Skeletal muscle cell (primary cell): ENCODE measurements around the gene NAA80.
"Not testable (repeated sequence)": the region's sequence is repeated elsewhere in the genome, so short reads cannot be mapped to it uniquely, and the experiment has no call there.

Experiments
- DNase-seq: peaks from one replicate; pipeline ENCODE4 v3.0.0-alpha.2; 2010; ENCODE audit warnings: low read depth
- H3K4me3 ChIP-seq: 2 replicates; pipeline ENCODE4 v1.5.1; 2011; ENCODE audit warnings: low read depth, mild to moderate bottlenecking, control low read depth, low read length, moderate library complexity

NAA80 gene

DNA sequence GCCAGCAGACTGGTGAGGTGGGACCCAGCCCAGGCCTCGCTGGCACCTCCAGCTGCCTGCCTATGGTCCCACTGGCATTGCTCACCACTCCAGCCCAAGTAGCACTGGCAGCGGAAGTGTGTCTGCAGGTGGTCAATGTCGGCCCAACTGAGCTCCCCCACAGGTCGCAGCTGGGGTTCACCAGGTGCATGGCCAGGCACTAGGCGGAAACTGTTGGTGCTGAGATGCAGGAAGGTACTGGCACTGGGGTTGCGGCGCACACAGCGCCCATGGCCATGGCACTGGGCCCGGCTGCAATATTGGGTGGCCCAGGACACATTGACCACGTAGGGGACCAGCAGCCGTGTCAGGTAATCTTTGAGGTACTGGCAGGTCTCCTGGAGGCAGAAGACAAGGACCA, 19.0 kb upstream of the NAA80 start:
- no peak overlapping the region for H3K4me3 ChIP-seq
- DNase-seq, result no peak

DNA sequence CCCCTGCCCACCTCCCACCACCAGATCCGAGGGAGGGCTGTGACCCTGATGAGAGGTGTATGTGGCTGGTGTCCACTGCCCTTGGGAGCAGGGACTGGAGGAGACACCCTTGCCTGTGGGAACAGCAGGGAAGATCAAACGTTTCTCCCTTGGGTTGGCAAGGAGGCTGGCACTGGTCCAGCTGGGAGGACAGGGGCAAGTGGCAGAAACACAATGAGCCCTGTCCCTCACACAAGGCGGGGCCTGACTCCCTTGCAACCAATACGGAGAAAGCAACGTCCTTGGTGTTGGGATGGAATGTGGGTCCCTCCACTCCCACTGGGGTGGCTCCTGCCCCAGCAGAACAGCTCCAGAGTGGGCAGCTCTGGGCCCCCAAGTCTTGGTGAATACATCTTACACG, 18.1 kb upstream of the NAA80 start:
- no peak for DNase-seq
- no peak overlapping the region for H3K4me3 ChIP-seq

DNA sequence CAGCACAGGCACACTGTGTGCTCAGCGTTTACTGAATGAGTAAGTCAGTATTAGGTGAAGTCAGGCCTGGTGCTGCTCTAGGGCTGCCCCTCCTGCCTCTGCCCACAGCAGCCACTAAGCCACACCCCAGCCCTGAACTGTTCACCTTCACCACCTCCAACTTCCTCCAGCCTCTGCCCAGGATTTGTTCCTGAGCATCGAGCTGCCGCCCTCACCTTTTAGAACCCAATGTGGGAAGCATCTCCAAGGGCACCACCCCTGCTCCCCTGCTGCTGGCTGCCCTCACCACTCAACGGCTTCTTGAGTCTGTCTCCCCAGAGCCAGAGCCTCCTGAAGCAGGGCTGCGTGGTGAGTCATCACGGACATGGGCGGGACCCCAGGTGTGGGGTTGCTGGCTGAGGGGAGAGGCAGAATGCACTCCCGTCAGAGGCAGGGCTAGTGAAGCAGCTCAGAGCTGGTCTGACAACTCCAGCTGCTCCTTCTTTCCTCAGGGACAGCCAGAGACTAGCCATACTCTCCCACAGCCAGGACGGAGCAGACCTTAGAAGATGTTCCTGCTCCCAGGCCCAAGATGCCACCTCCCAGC, 17.5 kb upstream of the NAA80 start:
- H3K4me3 ChIP-seq, result no peak overlapping the region
- no peak for DNase-seq

DNA sequence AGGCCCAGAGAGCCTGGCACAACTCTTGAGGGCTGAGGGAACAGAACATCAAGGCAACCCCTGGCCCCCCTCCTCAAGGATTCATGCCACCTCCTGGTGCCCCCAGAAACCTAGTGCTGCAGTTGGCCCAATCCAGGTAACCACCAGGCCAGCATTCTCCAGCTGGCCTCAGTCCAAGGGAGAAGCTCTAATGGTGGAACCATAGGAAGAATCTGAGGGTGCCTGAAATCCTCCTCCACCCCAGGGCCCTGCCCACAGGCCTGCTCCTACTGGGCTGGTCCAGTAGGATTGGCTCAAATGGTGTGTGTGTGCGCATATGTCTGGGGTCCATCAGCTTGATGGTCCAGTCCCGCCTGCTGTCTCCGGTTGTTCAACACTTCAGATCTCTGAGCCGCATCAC, 15.6 kb upstream of the NAA80 start:
- no peak overlapping the region for H3K4me3 ChIP-seq
- no peak for DNase-seq

DNA sequence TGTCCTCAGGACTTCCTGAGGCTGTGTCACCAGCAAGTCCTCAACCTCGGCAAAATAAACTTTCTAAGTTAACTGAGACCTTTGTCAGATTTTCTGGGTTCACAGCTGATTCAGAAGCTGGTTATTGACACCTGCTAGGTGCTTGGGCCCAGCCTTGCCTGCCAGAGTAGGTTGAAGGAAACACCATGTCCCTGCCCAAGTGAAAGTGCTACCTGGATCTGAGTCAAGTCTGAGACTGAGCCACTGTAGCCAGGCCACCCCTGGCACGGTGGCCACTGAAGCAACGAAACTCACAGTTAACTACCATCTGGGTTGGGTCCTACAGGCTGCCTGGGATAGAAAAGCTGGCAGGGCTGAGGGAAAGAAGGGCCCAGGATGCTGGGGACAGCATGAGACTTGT, 15.1 kb upstream of the NAA80 start:
- DNase-seq, result no peak
- H3K4me3 ChIP-seq, result no peak overlapping the region

DNA sequence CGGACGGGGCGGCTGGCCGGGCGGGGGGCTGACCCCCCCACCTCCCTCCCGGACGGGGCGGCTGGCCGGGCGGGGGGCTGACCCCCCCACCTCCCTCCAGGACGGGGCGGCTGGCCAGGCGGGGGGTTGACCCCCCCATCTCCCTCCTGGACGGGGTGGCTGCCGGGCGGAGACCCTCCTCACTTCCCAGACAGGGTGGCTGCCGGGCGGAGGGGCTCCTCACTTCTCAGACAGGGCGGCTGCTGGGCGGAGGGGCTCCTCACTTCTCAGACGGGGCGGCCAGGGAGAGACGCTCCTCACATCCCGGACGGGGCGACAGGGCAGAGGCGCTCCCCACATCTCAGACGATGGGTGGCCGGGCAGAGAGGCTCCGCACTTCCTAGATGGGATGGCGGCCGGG, 12.8 kb upstream of the NAA80 start:
- not testable (repeated sequence) for DNase-seq, H3K4me3 ChIP-seq

DNA sequence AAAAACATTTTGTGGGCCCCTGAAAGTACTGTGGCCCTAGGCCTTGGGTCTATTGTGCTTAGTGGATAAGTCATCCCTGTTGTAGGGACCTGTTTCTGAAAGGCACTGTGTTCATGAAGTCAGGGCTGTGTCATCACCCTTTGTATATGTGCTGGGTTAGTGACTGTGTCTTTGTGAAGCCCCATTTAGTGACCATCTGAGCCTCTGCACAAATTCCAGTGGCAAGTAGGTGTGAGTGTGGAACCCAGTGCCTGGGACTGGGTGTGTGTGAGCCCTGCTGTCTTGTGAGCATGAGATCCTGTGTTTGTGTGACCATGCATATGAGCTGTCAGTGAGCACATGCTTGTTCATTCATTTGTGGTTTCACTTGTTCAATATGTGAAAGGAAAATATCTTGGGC, 5.4 kb upstream of the NAA80 start:
- no peak overlapping the region for H3K4me3 ChIP-seq
- DNase-seq, result no peak

DNA sequence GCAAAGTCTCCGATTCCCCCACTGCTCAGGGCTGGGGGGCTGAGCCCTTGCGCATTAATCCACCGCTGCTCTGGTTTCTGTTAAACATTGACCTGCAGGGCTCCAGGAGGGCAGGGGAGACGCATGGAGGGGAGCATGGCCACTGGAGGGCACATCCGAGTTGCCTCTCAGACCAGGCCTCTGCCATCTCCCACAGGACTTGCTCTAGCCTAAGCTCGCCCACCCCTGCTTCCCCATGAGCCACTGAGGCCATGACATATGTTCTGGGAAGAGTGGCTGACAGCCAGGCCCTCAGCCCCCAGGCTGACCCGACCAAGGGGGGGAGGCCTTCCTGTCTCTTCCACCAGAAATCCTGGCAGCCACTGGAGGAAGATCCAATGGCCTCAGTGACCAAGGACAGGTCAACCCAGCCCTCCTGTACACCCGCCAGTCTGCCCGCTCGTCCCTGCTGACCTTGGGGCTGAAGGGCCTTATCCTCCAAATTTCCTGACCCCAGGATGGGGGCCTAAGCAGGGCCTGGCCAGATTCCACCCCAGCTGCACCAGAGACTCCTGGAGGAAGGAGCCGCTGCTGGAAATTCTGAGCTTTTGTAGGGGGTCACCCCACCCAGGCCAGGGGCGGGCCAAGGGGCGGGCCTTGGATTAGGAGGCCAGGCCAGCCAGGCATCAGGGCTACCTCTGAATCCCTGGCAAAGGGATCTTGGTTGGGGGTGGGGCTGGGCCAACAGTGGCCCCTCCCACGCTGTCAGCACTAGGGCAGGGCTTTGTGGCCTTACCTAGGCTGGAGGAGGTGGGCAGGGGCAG, 4.0 kb upstream of the NAA80 start, which contains the start of gene HYAL1:
Gene HYAL1, minus strand, starts transcription at position 562 of the 803 bp plus-strand sequence. CDS start 618 bp downstream, outside the sequence.
- no peak for DNase-seq
- H3K4me3 ChIP-seq, result no peak within 1 kb of the TSS

DNA sequence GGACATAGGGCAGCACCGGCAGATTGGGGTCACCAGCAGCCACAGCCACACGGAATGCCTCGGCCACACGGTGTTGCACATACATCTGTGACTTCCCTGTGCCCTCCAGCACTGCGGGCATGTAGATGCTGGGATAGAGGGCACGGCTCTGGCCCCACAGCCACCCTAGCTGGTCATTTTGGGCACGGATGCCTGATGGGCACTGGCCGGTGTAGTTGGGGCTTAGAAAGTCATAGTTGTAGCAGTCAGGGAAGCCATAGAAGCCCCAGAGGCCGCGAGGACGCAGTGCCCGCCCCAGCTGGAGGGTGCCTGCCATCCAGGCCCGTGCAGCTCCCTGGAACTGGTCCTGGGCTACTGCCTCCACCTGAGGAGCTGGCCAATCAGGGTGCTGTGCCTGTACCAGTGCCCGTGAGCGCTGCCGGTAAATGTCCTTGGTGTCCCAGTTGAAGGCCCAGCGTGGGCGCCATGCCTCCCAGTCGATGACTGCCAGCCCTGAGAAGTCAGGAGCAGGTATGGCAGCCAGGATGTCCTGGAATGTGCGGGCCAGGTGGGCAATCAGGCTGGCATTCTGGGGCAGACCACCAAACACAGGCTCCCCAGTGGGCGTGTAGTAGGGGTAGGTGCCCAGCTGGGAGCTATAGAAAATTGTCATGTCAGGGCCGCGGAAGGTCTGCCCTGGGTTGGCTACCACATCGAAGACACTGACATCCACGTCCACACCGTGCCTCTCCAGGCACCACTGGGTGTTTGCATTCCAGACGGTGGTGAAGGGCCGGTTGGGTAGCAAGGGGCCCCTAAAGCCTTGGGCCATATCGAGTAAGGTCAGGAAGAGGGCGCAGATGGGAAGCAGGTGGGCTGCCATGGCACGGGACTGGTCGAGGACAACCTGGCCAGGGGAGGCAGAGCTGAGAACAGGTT, 3.1 kb upstream of the NAA80 start:
- DNase-seq, result no peak
- no peak overlapping the region for H3K4me3 ChIP-seq

DNA sequence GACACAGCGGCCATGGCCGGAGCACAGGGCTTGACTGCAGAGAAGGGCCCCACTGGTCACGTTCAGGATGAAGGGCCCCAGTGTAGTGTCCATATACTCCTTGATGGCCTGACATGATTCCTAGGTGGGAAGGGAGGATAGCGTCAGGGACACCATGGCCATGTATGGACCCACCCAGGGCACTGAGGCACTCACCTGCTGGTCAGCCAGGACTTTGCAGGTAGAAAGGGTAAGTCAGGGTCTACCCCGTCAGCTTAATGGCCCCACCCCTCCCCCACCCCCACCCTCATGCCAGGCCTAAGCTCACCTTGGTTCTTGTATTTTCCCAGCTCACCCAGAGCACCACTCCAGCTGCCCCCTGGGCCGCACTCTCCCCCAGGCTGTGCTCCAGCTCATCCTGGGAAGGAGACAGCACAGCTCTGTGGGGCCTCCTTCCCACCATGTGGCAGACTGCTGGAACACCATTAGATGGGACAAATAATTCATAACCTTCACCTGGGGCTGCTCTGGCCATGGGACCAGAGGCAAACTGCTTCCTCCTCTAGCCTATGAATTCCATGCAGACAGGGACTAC, 1.6 kb upstream of the NAA80 start:
- H3K4me3 ChIP-seq, result no peak overlapping the region

DNA sequence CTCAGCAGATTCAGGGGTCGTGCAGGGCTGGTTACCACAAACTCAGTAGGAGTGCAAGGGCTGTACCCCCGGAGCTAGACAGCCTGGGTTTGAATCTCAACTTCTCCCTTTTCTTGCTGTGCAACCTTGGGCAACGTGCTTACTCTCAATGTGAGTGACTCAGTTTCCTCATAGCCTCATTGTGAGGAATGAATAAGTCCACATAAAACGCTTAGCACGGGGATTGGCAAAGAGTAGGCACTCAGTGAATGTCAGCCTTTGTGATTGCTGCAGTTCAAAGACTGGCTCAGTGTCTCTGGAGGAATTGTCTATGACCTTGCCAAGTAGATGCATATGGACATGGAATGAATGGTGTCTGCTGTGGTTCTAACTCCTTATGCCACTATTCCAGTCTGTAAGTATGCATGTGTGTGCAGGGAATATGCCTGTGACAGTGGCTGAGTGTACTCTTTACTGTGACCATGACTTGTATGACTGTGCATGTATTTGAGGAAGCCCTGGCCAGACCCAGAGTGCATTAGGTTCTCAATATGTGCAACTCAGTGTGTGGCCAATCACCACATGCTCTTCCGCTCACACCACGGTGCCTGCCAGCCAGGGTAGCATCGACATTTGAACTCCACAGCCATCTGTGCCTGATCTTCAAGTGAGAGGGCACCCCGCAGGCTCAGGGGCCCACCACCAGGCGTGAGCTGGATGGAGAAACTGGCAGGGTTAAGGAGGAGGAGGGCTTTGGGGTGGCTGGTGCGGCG, 900 bp upstream of the NAA80 start:
- H3K4me3 ChIP-seq, result peak overlapping the region; percentile 53
- peak; percentile 13 for DNase-seq

More for the DNA sequence above, 1.6 kb upstream of the NAA80 start:
- no peak for DNase-seq

DNA sequence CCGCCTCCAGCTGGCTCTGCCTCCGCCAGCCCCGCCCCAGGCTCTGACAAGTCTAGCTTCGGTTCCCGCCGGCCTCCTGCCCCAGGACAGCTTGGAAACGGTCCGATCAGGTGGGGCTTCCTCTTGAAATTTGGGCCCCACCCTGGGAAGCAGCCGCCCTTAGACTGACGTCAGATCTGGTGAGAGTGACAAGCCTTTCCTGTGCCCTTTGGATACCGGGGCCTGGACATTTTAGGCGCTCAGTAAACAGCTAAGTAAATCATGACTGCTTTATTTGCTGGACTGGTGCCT, 378 bp upstream of the NAA80 start:
- peak overlapping the region; percentile 53 for H3K4me3 ChIP-seq
- no peak for DNase-seq

DNA sequence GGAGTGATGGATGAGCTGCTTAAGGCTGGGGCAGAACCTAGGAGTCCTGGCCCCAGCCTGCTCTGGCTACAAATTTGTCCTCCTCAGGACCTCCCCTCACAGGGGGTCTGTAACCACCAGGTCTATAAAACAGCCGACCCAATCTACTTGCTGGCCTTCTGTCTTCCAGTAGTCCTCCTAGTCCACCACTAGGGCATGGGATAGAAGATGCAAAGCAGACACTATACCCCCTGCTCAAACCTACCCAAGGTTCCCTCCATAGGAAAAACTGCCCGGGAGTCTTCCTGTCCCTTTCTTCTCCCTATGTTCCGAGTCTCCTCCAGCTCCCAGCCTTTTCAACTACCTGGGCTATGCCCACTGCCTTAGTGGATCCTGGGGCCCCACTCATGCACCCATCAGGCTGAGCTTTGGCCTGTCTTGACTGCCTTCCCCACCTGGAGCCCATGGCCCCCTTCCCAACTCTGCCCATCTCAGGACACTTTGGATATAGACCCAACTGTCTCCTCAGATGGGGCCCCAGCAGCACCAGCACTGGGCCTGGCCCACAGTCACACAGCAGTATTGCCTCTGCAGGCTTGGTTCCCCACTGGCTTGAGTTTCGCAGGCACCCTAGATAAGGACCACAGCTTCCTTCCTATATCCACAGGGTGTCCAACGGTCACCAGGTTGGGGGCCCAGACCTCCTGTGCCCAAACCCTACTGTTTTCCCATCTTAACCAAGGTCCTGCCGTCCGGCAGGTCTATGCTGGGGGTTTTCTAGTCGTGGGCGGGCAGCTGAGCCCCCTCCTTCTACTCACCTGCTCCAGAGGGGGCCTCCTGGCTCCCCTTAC, 1.1 kb downstream of the NAA80 start:
- H3K4me3 ChIP-seq, result peak overlapping the region; percentile 77
- DNase-seq, result no peak

DNA sequence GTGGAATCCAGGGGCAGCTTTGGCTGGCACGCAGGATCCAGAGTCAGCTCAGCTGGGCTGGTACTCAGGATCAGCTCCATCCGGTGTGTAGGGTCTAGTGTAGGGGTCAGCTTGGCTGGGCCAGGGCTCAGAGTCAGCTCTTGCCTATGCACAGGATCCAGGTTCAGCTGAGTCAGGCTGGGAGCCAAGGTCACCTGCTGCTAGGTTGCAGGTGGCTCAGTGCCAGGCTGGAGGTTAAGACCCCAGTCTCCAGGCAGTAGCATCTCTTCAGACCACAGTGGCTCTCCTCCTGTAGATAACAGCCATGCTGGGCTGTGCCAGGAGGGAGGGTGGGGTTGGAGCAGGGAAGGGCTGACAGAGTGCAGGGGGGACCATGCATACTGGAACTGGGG, 1.8 kb downstream of the NAA80 start:
- no peak overlapping the region for H3K4me3 ChIP-seq
- no peak for DNase-seq

DNA sequence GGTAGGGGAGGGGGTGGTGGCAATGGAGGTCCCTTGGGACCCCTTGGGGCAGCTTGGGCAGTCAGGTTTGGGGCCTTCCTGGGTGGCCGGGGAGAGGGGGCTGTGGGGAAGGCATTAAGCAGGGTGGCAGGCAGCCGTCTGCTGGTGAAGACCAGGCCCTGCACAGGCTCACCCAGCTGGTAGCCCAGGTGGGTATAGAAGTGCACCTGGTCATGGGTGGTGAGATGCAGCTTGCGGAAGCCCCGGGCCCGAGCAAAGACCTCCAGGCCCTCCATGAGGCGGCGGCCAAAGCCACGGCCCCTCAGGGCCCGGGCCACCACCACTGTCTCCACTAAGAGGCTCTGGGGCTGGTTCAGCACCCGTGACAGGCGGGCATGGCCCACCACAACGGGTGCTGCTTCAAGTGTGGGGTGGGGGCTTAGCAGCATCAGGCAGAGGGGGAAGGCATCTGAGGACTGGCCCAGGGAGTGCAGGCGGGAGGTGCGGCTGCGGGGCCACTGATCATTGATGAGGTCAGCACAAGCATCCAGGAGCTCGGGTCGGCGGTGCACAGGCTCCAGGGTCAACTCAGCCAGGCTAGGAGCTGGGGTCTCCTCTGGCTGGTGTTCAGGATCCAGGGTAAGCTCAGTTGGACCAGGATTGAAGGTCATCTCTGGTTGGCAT, 2.4 kb downstream of the NAA80 start:
- H3K4me3 ChIP-seq, result no peak overlapping the region
- DNase-seq, result no peak

DNA sequence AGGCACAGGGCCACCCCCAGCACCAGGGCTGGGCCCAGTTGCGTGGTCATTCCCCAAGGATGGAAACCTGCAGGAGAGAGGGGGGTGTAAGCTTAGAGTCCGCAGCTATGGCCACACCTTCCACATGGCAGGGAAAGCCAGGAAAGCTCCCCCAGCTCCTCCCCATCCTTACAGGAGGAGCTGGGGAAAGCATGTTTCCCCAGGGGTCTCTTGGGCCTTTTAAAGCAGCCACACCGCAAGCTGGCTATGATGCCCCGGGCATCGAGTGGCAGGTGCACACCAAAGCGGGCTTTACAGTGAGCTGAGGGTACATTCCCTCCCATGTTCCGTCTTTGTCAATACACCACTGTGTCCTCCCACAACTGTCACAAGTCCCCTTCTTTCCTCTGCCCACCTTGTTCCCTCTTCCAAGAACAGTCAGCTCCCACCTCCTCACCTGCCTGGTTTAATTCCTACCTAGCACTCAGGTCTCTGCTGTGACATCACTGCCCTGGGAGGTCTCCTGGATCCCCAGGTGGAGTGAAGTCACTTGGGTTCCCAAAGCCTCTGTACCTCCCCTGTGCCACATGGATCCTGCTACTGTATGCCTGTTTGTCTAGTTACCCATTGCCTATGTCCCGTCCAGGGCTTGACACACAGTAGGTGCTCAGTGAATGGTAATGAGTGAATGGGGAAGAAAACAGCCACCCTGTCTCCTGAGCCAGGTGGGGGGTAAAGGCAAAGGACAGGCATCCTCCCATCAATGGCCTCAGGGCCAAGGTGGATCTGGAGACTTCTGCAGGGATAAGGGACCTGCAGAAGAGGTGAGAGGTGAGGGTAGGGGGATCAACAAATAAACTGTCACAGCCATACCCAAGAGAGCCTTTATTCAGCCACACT, 3.4 kb downstream of the NAA80 start:
- H3K4me3 ChIP-seq, result no peak overlapping the region
- DNase-seq, result no peak
